Kidney (tissue), 14 donors: ENCODE measurements around the gene ZNF860. TPM values are rescaled to one million over a fixed set of nuclear protein-coding genes. Genes with fewer than 3 reads are reported as not detected.

Source experiments
- DNase-seq, 5 donors: peaks; one replicate each; pipeline ENCODE4 v3.0.0-alpha.2; 2013 to 2020
- FAIRE-seq: peaks from 2 replicates; lab custom pipeline; 2012; peaks lifted over from hg19 to GRCh38; lab: Jason Lieb, UNC
- H3K27ac ChIP-seq, 2 donors: one replicate each; pipeline ENCODE4 v1.7.0; 2013; ENCODE audit warnings: low read depth in 2 of 2, low read length in 2 of 2, inconsistent platforms in 1 of 2
- H3K27me3 ChIP-seq: one replicate; pipeline ENCODE4 v1.7.1; 2013; ENCODE audit warnings: low read length, inconsistent platforms; ENCODE audit not compliant: control insufficient read depth, insufficient read depth
- H3K36me3 ChIP-seq, 3 donors: one replicate each; pipeline versions ENCODE4 v1.7.0 to v1.7.1; 2013; ENCODE audit warnings: low read length in 3 of 3, control low read depth in 1 of 3, inconsistent platforms in 1 of 3; ENCODE audit not compliant: insufficient read depth in 3 of 3, control insufficient read depth in 2 of 3
- H3K4me1 ChIP-seq, 3 donors: one replicate each; pipeline versions ENCODE4 v1.7.0 to v1.7.1; 2013; ENCODE audit warnings: low read length in 3 of 3, inconsistent platforms in 1 of 3, low read depth in 1 of 3; ENCODE audit not compliant: control insufficient read depth in 2 of 3, insufficient read depth in 2 of 3
- H3K4me3 ChIP-seq, 3 donors: one replicate each; pipeline versions ENCODE4 v1.7.0 to v1.8.1; 2013; ENCODE audit warnings: low read length in 3 of 3, control low read depth in 1 of 3, inconsistent platforms in 1 of 3
- H3K9ac ChIP-seq, 3 donors: one replicate each; pipeline versions ENCODE4 v1.7.0 to v1.7.1; 2013; ENCODE audit warnings: low read length in 3 of 3, control low read depth in 1 of 3, inconsistent platforms in 1 of 3
- H3K9me3 ChIP-seq, 3 donors: one replicate each; pipeline versions ENCODE4 v1.7.0 to v1.7.1; 2013; ENCODE audit warnings: low read length in 3 of 3, control low read depth in 1 of 3, inconsistent platforms in 1 of 3; ENCODE audit not compliant: control insufficient read depth in 2 of 3, insufficient read depth in 1 of 3
- CTCF ChIP-seq: IDR thresholded peaks from 3 replicates; pipeline ENCODE4 v1.5.1; 2012; ENCODE audit warnings: mild to moderate bottlenecking, moderate library complexity, borderline replicate concordance; ENCODE audit not compliant: insufficient read depth; ENCODE audit errors: extremely low read depth
- intact Hi-C: fragments of 100-400 bp; cut with DNase I; formaldehyde crosslinking; loops from one replicate; pipeline ENCODE4 v1.11.1; 2022
- polyA plus RNA-seq: library from polyadenylated mRNA; stranded (reverse); fragments of 350-450 nt; fragmentation: Illumina TruSeq; extraction: RNeasy Lipid Tissue Mini Kit (QIAGEN cat#74804); gene quantifications from one replicate; pipeline ENCODE4 v1.2.3, GENCODE V29; 2014; ENCODE audit warnings: low read depth, low replicate concordance; ENCODE audit not compliant: insufficient read depth
- total RNA-seq: library from RNA; stranded (reverse); fragmentation: NEBNext Ultra II Directional; extraction: Animal tissue kit (Norgen Biotek cat#: 25700); gene quantifications from one replicate; pipeline ENCODE4 v1.2.1, GENCODE V29; 2021
- donor health status: control.
- donor health status: control.
- donor health status: control.
- donor health status: control.
- donor health status: control.
- donor health status: DM: yes; HTN: yes; CAD: no.
- donor health status: Normal renal cell carcinoma (clear cell type).

ZNF860 gene
- total and polyA plus RNA-seq, 2 donors from 2014 or later, result 0.84 to 5.9 TPM

DNA sequence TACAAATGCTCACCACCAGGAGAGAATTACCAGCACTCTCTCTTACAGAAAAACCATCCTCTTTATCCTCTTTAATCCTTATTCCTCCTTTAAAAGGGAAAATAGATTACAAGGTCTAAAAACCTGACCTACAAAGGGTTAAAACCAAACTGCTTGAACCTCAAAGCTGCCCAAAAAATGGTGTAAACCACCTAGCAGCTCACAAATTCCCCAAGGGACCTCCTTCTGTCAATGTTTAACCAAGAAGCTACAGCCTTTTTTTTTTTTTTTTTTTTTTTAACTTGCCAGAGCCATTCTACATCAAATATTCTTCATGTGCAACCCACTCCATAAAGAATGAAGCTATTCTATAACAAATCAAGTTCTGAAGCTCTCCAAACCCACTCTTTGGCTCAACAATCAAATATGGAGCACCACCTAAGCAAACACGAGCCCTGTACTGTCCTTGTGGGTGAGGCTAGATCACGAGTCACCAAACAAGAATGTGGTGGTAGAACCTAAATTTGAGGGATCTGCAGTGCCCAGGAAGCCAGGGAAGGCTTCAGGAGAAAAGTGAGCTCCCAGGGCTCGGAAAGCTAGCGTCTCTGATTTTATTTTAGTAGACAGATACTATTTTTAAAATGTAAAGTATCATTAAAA is 20.6 kb upstream of the ZNF860 start:
- Histone ChIP-seq H3K27me3 (no peaks in the 10 kb centered on the region), H3K4me1 (peaks cover 0 to 31% (median 29%) of the 10 kb centered on the region in 3 donors), H3K27ac (peak overlapping the region; percentile 17 to 89), H3K9ac (no peak overlapping the region), H3K9me3 (peaks cover 0 to under 1% (median 0%) of the 10 kb centered on the region in 3 donors), H3K4me3 (peak overlapping the region in 2 of 3 donors; percentile 40 to 57), H3K36me3 (no peaks in the 10 kb centered on the region)
- no peak for TF ChIP-seq CTCF
- no peak for FAIRE-seq
- DNase-seq, result peak in 1 of 5 donors; percentile 46
- intact Hi-C loops, result no loop called here

GRCh38 chr3:31962801-31963205 is 18.7 kb upstream of the ZNF860 start:
- Histone ChIP-seq H3K27ac (no peak overlapping the region), H3K9ac (no peak overlapping the region), H3K4me3 (no peak overlapping the region), H3K9me3 (no peaks in the 10 kb centered on the region), H3K27me3 (no peaks in the 10 kb centered on the region), H3K4me1 (peaks cover 0 to 38% (median 31%) of the 10 kb centered on the region in 3 donors), H3K36me3 (no peaks in the 10 kb centered on the region)
- no peak for FAIRE-seq
- no peak for TF ChIP-seq CTCF
- intact Hi-C loops, result no loop called here
- no peak for DNase-seq

- TF ChIP-seq CTCF, result no peak
- Histone ChIP-seq H3K9ac (no peak overlapping the region), H3K27me3 (no peaks in the 10 kb centered on the region), H3K36me3 (no peaks in the 10 kb centered on the region), H3K4me3 (no peak overlapping the region), H3K27ac (no peak overlapping the region), H3K4me1 (peaks cover 6 to 18% (median 7%) of the 10 kb centered on the region in 3 donors), H3K9me3 (no peaks in the 10 kb centered on the region)
- FAIRE-seq, result no peak
- no peak for DNase-seq
- intact Hi-C loops, result no loop called here
Measured at GRCh38 chr3:31966978-31967591, 14.5 kb upstream of the ZNF860 start.
